OCI-LY3 (cell line): ENCODE data around the gene ZNF366.

Experiments
- EZH2phosphoT487 ChIP-seq: fragments of 200-600 bp; shearing (Covaris generic); IDR thresholded peaks from 2 replicates; pipeline ENCODE4 v1.6.1; 2018; ENCODE audit warnings: antibody characterized with exemption, mixed run types, low read depth
- TF ChIP-seq, protein P1 (sequence below): fragments of 200-600, 300-600 bp; sonication (generic); IDR thresholded peaks from 2 replicates; pipeline ENCODE4 v1.5.1; 2014; ENCODE audit warnings: antibody characterized with exemption, low read length, low read depth

DNA sequence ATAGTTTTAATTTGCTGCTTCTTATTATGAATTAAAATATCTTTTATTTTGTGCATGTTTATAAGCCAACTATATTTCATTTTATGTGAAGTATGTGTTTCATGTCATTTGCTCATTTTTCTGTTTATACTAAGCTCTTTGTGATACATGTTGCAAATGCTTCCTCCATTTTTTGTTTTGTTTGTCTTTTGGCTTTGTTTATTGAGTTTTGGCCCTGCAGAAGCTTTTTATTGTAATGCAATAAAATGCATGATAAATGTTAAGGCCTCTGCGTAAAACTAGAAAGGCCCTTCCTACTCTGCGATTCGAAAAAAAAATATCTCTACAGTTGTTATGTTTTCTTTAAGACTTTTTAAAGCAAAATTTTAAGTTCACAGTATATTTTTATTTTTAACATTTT, 9.4 kb downstream of the ZNF366 start:
- TF ChIP-seq, protein P1, sequence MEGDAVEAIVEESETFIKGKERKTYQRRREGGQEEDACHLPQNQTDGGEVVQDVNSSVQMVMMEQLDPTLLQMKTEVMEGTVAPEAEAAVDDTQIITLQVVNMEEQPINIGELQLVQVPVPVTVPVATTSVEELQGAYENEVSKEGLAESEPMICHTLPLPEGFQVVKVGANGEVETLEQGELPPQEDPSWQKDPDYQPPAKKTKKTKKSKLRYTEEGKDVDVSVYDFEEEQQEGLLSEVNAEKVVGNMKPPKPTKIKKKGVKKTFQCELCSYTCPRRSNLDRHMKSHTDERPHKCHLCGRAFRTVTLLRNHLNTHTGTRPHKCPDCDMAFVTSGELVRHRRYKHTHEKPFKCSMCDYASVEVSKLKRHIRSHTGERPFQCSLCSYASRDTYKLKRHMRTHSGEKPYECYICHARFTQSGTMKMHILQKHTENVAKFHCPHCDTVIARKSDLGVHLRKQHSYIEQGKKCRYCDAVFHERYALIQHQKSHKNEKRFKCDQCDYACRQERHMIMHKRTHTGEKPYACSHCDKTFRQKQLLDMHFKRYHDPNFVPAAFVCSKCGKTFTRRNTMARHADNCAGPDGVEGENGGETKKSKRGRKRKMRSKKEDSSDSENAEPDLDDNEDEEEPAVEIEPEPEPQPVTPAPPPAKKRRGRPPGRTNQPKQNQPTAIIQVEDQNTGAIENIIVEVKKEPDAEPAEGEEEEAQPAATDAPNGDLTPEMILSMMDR: no peak
- no peak for TF ChIP-seq EZH2phosphoT487
